ENCODE data around the gene ALDOA. TPM values are rescaled to one million over a fixed set of nuclear protein-coding genes. Genes with fewer than 3 reads are reported as not detected.
"Not testable (repeated sequence)": the region's sequence is repeated elsewhere in the genome, so short reads cannot be mapped to it uniquely, and the experiment has no call there.

Gene ALDOA
- total RNA-seq, 8 experiments from 2014 or later, result 475 to 1,633 (median 1,146) TPM

GRCh38 chr16:30027588-30028437, 37.7 kb upstream of the ALDOA start:
- 0 to 86% (median 60%) methylated on average over 1 to 6 of the region's 13 CpGs; no CpG with 5 or more reads in 3 of the 10 experiments for WGBS, 10 experiments
- in situ Hi-C loops (cut with MboI; ENCODE audit: low pct_unique_long_range_greater_than_20kb in 2 of 9, low sequenced_read_pairs in 9 of 9, unreplicated experiment in 9 of 9), result loop anchor here in 1 of 9 experiments (25.0 kb wide), 1 partner anchor 316 kb away; no protein-coding TSS in a partner anchor
- Histone ChIP-seq H3K27ac (no peak overlapping the region), H3K4me3 (no peak overlapping the region), H3K4me1 (replicated peaks in 1 of 2) (peaks cover 22 to 34% of the 10 kb centered on the region in 2 donors)
- ATAC-seq (replicated peaks in 6 of 8), result peak in 3 of 8 experiments; percentile 9 to 14 (median 14)

- no peak overlapping the region for H3K4me3 ChIP-seq
- H3K4me1 ChIP-seq (replicated peaks in 1 of 2), result peaks cover 22 to 34% of the 10 kb centered on the region in 2 donors
- peak in 3 of 8 experiments; percentile 43 to 65 (median 50) for ATAC-seq (replicated peaks in 6 of 8)
- in situ Hi-C loops (cut with MboI; ENCODE audit: low pct_unique_long_range_greater_than_20kb in 2 of 9, low sequenced_read_pairs in 9 of 9, unreplicated experiment in 9 of 9), result loop anchor here in 1 of 9 experiments (25.0 kb wide), 1 partner anchor 316 kb away; no protein-coding TSS in a partner anchor
- 5 to 100% (median 31%) methylated on average over 1 to 9 of the region's 18 CpGs; no CpG with 5 or more reads in 6 of the 10 experiments for WGBS, 10 experiments
- H3K27ac ChIP-seq, result no peak overlapping the region
Observed at GRCh38 chr16:30028438-30029076, 37.0 kb upstream of the ALDOA start.

- peak in 5 of 8 experiments; percentile 1 to 15 (median 12) for ATAC-seq (replicated peaks in 6 of 8)
- Histone ChIP-seq H3K4me1 (replicated peaks in 1 of 2) (peaks cover 22 to 34% of the 10 kb centered on the region in 2 donors), H3K4me3 (peak overlapping the region; percentile 46 to 78 (median 50)), H3K27ac (peak overlapping the region; percentile 44 to 72)
- in situ Hi-C loops (cut with MboI; ENCODE audit: low pct_unique_long_range_greater_than_20kb in 2 of 9, low sequenced_read_pairs in 9 of 9, unreplicated experiment in 9 of 9), result loop anchor here in 1 of 9 experiments (25.0 kb wide), 1 partner anchor 318 kb away; no protein-coding TSS in a partner anchor
- 0 to 47% (median 17%) methylated on average over 1 to 8 of the region's 23 CpGs; no CpG with 5 or more reads in 6 of the 10 experiments for WGBS, 10 experiments
Observed at GRCh38 chr16:30030011-30030685, 35.4 kb upstream of the ALDOA start.

GRCh38 chr16:30030841-30031413, 34.6 kb upstream of the ALDOA start, which contains the start of gene TLCD3B:
Gene TLCD3B (minus strand): TSS chr16:30031271. CDS start chr16:30030527, 744 bp downstream.
- in situ Hi-C loops (cut with MboI; ENCODE audit: low pct_unique_long_range_greater_than_20kb in 2 of 9, low sequenced_read_pairs in 9 of 9, unreplicated experiment in 9 of 9), result loop anchor here in 1 of 9 experiments (25.0 kb wide), 1 partner anchor 319 kb away; no protein-coding TSS in a partner anchor
- no CpG with 5 or more reads among the region's 27 CpGs for WGBS, 10 experiments
- ATAC-seq (replicated peaks in 6 of 8), result peak in 7 of 8 experiments; percentile 15 to 82 (median 76)
- H3K27ac ChIP-seq, result peak within 1 kb of the TSS; percentile 52 to 78
- H3K4me1 ChIP-seq (replicated peaks in 1 of 2), result peaks cover 22 to 34% of the 10 kb centered on the region in 2 donors
- peak within 1 kb of the TSS; percentile 46 to 78 (median 50) for H3K4me3 ChIP-seq

GRCh38 chr16:30031477-30031918, 34.1 kb upstream of the ALDOA start:
- ATAC-seq (replicated peaks in 6 of 8), result peak in 4 of 8 experiments; percentile 1 to 6 (median 2)
- in situ Hi-C loops (cut with MboI; ENCODE audit: low pct_unique_long_range_greater_than_20kb in 2 of 9, low sequenced_read_pairs in 9 of 9, unreplicated experiment in 9 of 9), result loop anchor here in 1 of 9 experiments (25.0 kb wide), 1 partner anchor 319 kb away; no protein-coding TSS in a partner anchor
- 19 to 100% (median 26%) methylated on average over 1 to 8 of the region's 11 CpGs; no CpG with 5 or more reads in 7 of the 10 experiments for WGBS, 10 experiments
- Histone ChIP-seq H3K4me3 (peak overlapping the region; percentile 46 to 78 (median 50)), H3K27ac (peak overlapping the region; percentile 25 to 78), H3K4me1 (replicated peaks in 1 of 2) (peaks cover 22 to 34% of the 10 kb centered on the region in 2 donors)

GRCh38 chr16:30032083-30032819, 33.3 kb upstream of the ALDOA start:
- H3K27ac ChIP-seq, result no peak overlapping the region
- 2 to 100% (median 31%) methylated on average over 1 to 9 of the region's 12 CpGs for WGBS, 10 experiments
- peak; percentile 29 to 69 (median 44) for ATAC-seq (replicated peaks in 6 of 8)
- peaks cover 22 to 34% of the 10 kb centered on the region in 2 donors for H3K4me1 ChIP-seq (replicated peaks in 1 of 2)
- in situ Hi-C loops (cut with MboI; ENCODE audit: low pct_unique_long_range_greater_than_20kb in 2 of 9, low sequenced_read_pairs in 9 of 9, unreplicated experiment in 9 of 9), result loop anchor here in 1 of 9 experiments (25.0 kb wide), 1 partner anchor 320 kb away; no protein-coding TSS in a partner anchor
- H3K4me3 ChIP-seq, result peak overlapping the region in 3 of 5 donors; percentile 1 to 46 (median 1)

GRCh38 chr16:30033270-30033669, 32.3 kb upstream of the ALDOA start:
- WGBS, 10 experiments, result 40 to 100% (median 80%) methylated on average over 1 to 7 of the region's 7 CpGs; no CpG with 5 or more reads in 3 of the 10 experiments
- Histone ChIP-seq H3K27ac (no peak overlapping the region), H3K4me1 (replicated peaks in 1 of 2) (peaks cover 22 to 32% of the 10 kb centered on the region in 2 donors), H3K4me3 (no peak overlapping the region)
- in situ Hi-C loops (cut with MboI; ENCODE audit: low pct_unique_long_range_greater_than_20kb in 2 of 9, low sequenced_read_pairs in 9 of 9, unreplicated experiment in 9 of 9), result loop anchor here in 1 of 9 experiments (25.0 kb wide), 1 partner anchor 321 kb away; no protein-coding TSS in a partner anchor
- no peak for ATAC-seq (replicated peaks in 6 of 8)

- in situ Hi-C loops (cut with MboI; ENCODE audit: low pct_unique_long_range_greater_than_20kb in 2 of 9, low sequenced_read_pairs in 9 of 9, unreplicated experiment in 9 of 9), result loop anchor here in 1 of 9 experiments (25.0 kb wide), 1 partner anchor 328 kb away; no protein-coding TSS in a partner anchor
- ATAC-seq (replicated peaks in 6 of 8), result no peak
- Histone ChIP-seq H3K4me1 (replicated peaks in 1 of 2) (no peaks in the 10 kb centered on the region), H3K4me3 (no peak overlapping the region), H3K27ac (no peak overlapping the region)
- WGBS, 10 experiments, result 20 to 100% (median 60%) methylated on average over 1 to 4 of the region's 5 CpGs; no CpG with 5 or more reads in 3 of the 10 experiments
Observed at GRCh38 chr16:30040221-30040620, 25.3 kb upstream of the ALDOA start.

GRCh38 chr16:30040690-30041089, 24.9 kb upstream of the ALDOA start:
- not testable (repeated sequence) for H3K4me3 ChIP-seq; H3K27ac ChIP-seq; H3K4me1 ChIP-seq (replicated peaks in 1 of 2); ATAC-seq (replicated peaks in 6 of 8)
- 0 to 94% (median 75%) methylated on average over 1 to 4 of the region's 5 CpGs; no CpG with 5 or more reads in 1 of the 10 experiments for WGBS, 10 experiments
- in situ Hi-C loops (cut with MboI; ENCODE audit: low pct_unique_long_range_greater_than_20kb in 2 of 9, low sequenced_read_pairs in 9 of 9, unreplicated experiment in 9 of 9), result loop anchor here in 1 of 9 experiments (25.0 kb wide), 1 partner anchor 328 kb away; no protein-coding TSS in a partner anchor

- Histone ChIP-seq H3K4me3 (no peak overlapping the region), H3K4me1 (replicated peaks in 1 of 2) (no peaks in the 10 kb centered on the region), H3K27ac (no peak overlapping the region)
- peak in 1 of 8 experiments; percentile 42 for ATAC-seq (replicated peaks in 6 of 8)
- 3 to 68% (median 51%) methylated on average over 3 to 5 of the region's 5 CpGs for WGBS, 10 experiments
- in situ Hi-C loops (cut with MboI; ENCODE audit: low pct_unique_long_range_greater_than_20kb in 2 of 9, low sequenced_read_pairs in 9 of 9, unreplicated experiment in 9 of 9), result loop anchor here in 1 of 9 experiments (25.0 kb wide), 1 partner anchor 330 kb away; no protein-coding TSS in a partner anchor
Observed at GRCh38 chr16:30041841-30042240, 23.7 kb upstream of the ALDOA start.

- WGBS, 10 experiments, result 46 to 78% (median 70%) methylated on average over 2 to 8 of the region's 8 CpGs; no CpG with 5 or more reads in 3 of the 10 experiments
- in situ Hi-C loops (cut with MboI; ENCODE audit: low pct_unique_long_range_greater_than_20kb in 2 of 9, low sequenced_read_pairs in 9 of 9, unreplicated experiment in 9 of 9), result loop anchor here in 1 of 9 experiments (25.0 kb wide), 1 partner anchor 334 kb away; no protein-coding TSS in a partner anchor
- Histone ChIP-seq H3K27ac (no peak overlapping the region), H3K4me1 (replicated peaks in 1 of 2) (no peaks in the 10 kb centered on the region), H3K4me3 (no peak overlapping the region)
- ATAC-seq (replicated peaks in 6 of 8), result no peak
Observed at GRCh38 chr16:30046178-30046577, 19.4 kb upstream of the ALDOA start.

Data from motor neuron (in vitro differentiated cells).